Esophagus muscularis mucosa (tissue), 3 donors: ENCODE results near the gene ARMCX6.

Experiments
- CTCF ChIP-seq, 3 experiments: fragments of 200-600 bp in 2 of 3; fragments of 450-650 bp in 1 of 3; sonication (generic) in 2 of 3; IDR thresholded peaks; one replicate each; pipeline ENCODE4 v1.5.1; 2017 to 2019; ENCODE audit warnings: antibody characterized with exemption in 3 of 3, mild to moderate bottlenecking in 2 of 3, moderate library complexity in 1 of 3
- POLR2A ChIP-seq: fragments of 450-650 bp; IDR thresholded peaks from one replicate; pipeline ENCODE4 v1.6.1; 2017; ENCODE audit warnings: antibody characterized with exemption, moderate library complexity, mild to moderate bottlenecking, low read depth

GRCh38 chrX:101639583-101639982, 21.8 kb upstream of the ARMCX6 start:
- TF ChIP-seq CTCF (IDR thresholded peaks at IDR 0.05) (no peak), POLR2A (no peak)
